Stimulated activated CD4-positive, alpha-beta T cell treated with anti-CD3 and anti-CD28 coated beads, Interleukin-4, amount 100 ng/mL, for 4 hours (primary cell): Measurements from ENCODE around the gene GULP1.

ENCODE experiments used
- DNase-seq, 2 experiments: peaks; one replicate each; pipeline ENCODE4 v3.0.0-alpha.2; 2020

Gene GULP1

DNA sequence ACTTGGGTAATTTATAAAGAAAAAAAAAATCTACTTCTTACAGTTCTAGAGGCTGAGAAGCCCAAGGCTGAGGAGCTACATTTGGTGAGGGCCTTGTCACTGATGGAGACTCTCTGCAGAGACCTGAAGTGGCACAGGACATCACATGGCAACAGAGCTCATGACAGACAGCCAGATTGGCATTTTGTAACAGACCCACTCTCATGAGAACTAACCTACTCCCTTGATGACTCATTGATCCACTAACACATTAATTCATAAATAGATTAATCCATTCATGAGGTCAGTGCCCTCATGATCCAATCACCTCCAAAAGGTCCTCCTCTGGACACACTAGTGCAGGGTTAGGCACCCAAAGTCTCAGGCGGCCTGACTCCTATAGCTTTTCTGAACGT is 318.4 kb downstream of the GULP1 start:
- DNase-seq, result no peak

GRCh38 chr2:188610827-188611226 is 319.2 kb downstream of the GULP1 start:
- DNase-seq, result no peak

DNA sequence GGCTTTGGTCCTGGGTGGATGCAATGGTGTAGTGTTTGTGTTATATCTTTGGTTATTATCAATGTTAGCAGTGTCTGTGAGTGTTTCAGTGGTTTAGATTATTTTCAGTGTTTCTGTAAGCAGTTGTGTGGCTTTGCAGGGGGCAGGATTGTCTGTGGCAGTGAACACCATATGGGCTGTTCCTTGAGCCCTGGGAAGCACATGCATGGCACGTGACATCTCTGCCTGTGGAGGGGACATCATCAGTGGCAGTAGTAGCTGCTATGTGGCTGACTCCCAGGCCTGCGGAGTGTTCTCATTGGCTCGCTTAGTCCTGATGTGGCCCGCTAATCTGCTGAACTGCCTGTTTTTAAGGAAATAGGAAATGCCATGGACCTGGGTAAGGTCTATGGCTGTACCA is 327.5 kb downstream of the GULP1 start:
- DNase-seq, result no peak

- DNase-seq, result no peak
These were observed 329.2 kb downstream of the GULP1 start for GRCh38 chr2:188620916-188621315.

DNA sequence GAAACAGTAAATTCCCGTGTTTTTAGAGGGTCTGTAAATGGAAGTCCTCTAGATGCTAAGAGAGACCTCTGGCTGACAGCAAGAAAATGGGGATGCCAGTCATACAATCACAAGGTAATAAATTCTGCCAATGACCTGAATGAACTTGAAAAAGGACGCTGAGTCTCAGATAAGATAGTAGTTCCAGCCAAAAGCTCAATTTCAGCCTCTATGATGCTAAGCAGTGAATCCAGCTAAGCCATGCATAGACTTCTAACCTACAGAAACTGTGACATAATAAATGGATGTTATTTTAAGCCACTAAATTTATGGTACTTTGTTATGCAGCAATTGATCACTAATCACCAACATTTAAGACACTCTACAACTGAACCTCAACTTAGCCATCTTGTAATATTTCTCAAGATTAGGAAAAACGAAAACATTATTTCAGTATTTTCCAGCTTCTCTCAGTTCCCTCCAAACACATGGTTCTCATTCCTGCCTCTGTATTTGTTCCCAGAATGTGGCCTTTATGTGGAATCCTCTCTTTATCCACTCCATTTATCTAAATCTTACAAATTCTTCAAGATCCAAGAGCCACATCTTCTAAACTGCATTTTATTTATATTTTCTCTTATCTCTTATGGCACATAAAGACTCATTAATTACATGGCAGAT is 331.1 kb downstream of the GULP1 start:
- DNase-seq, result no peak

DNA sequence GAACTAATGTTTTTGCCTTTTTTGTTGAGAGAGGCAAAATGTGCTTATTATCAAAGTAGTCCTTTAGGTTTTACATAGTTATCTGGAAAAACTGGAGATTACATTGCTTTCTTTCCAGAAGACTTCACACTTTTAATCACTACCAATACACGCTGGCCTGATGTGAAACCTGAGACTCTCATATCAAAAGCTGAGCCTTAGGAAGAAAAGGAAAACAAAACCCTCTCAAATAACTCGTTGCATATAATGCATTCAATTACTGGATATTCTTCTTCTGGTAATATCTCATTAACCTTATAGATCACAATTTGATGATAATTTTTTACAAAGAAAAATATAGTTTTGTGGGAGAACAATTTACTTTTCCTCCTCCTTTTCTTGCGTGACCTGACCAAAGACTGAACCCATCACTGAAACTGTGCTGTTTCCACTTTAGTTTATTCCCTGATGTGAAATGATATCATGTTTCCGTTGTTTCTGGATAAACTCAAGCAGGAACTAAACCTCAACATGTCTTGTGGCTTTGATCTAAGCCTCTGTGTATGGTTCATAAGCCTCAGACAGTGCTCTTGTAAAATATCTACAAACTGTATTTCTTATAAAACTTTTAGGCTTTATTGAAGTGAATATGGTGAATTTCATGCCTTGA is 332.4 kb downstream of the GULP1 start:
- DNase-seq, result no peak

DNA sequence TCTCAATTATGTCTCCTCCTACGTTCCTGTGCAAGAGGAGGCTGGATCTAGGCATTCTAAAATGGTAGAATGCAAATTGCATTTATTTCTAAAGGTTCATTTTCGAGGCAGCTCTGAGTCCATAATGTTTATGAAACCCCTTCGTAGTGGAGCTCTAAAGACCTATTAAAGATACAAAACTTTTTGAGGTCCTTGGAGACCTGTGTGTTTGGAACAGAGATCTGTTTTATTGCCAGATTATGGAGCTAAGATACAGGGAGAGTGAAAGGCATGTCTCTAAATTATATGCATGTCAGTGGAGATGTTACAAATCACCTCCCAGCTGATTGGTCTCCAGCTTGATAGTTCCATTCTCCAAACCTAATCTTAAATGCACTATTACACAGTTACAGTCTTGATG is 335.8 kb downstream of the GULP1 start:
- no peak for DNase-seq

DNA sequence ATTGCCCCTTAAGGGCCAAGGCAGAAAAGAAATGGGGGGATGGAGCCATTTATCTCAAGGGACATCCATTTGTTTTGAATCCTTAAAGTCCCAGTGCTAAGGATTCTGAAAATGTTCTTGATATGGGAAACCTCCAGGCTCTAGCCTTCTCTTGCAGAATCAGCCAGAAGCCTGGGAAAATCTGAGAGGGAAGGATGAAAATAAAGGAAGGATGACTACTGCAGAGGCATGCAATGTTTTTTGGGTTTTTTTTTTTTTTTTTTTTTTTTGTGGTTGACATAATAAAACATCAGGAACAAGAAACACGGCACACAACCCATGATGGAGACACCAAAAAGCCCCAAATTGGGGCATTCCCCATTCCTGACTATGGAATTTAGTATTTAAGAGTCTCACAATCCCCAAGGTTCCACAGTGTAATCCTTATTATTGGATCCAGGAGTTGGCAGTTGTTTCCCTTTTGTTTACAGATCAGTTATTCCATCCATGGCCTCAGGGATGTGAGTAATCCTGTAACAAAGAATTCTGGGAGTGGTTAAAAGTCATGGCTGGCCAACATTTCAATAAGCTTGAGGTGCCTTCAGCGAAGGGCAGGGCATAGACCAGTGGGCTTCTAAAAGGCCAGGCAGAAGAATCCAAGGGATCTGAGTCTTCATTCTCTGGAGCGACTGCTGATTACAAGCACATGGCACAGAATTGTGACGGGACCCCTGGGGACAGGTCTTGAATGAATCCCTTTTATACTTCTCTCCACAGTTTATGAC is 337.5 kb downstream of the GULP1 start:
- DNase-seq, result no peak

DNA sequence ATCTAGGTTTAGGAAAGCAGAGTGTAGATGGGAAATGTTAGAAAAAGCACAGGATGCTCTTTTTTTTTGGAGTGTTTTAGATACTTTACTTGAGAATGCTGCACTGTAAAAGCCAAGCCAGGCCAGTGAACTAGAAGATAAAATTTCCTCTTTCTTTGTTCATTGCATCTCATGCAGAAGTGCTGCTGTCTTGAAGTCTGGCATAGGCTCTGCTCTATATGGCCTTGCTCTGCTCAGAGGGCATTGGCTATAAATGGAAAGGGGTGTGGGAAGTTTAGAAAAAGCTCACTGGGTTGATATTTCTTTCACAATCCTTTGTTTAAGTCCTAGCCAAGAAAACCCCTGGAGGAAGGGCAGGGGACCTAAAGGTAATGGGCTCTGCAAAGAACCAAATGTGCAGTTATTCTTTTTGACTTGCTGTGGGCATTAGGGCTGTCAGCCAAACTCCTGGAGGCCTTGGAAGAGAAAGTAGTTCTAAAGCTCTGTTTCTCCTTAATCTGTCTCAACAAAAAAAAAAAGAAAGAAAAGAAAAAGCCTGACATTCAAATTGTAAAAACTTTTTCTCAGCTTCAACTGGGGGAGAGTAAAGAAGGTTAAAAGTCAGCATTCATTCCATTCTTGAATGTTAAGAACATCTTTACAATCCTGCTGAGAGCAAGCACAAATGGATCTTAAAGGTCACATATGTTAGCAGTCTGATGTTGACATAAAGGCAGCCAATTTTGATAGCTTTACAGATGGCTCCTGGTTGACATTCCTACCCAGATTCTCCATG is 338.3 kb downstream of the GULP1 start:
- DNase-seq, result no peak

- DNase-seq, result no peak
These were observed 339.5 kb downstream of the GULP1 start for GRCh38 chr2:188631037-188631809.

DNA sequence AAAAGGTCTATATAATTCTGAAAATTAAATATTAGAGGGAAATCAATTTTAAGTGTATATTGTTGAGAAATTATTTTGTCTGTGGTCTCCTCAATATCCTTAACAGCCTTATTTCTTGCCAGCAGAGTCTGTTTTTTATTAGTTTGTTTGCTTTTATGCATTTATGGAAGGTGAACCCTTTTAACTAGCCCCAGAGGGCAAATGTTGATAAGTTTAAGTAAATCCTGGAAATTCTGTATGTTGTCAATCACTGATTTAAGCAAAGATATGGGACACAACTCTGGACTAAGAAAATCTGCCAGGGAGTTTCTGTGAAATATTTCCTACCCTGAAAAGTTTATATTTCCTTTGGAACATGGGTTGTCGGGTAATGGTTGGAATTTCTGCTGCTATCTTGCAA is 343.0 kb downstream of the GULP1 start:
- no peak for DNase-seq
